Progenitor cell of endocrine pancreas (in vitro differentiated cells): ENCODE data around the gene ZBTB8A. TPM values are rescaled to one million over a fixed set of nuclear protein-coding genes. Genes with fewer than 3 reads are reported as not detected.
"Not testable (repeated sequence)": the region's sequence is repeated elsewhere in the genome, so short reads cannot be mapped to it uniquely, and the experiment has no call there.

Experiments
- DNase-seq: peaks from one replicate; pipeline ENCODE4 v3.0.0; 2021; ENCODE audit warnings: low spot score; ENCODE audit not compliant: unreplicated experiment
- H3K27ac Mint-ChIP-seq: 2 replicates; pipeline ENCODE4 v1.8.0; 2021; ENCODE audit warnings: mild to moderate bottlenecking, moderate library complexity, mixed read lengths
- H3K27me3 Mint-ChIP-seq: 2 replicates; pipeline ENCODE4 v1.8.0; 2021; ENCODE audit warnings: mixed read lengths
- H3K36me3 Mint-ChIP-seq: 2 replicates; pipeline ENCODE4 v1.8.0; 2022; ENCODE audit warnings: mixed read lengths; ENCODE audit not compliant: insufficient read depth
- H3K4me1 Mint-ChIP-seq: 2 replicates; pipeline ENCODE4 v1.8.0; 2021; ENCODE audit warnings: low read depth, mixed read lengths
- H3K4me3 Mint-ChIP-seq: 2 replicates; pipeline ENCODE4 v1.8.0; 2021; ENCODE audit warnings: low read depth, mild to moderate bottlenecking, moderate library complexity, mixed read lengths
- H3K9me3 Mint-ChIP-seq: 2 replicates; pipeline ENCODE4 v1.8.0; 2021; ENCODE audit warnings: low read depth, mixed read lengths
- total RNA-seq: library from RNA; stranded (reverse); gene quantifications from 2 replicates; pipeline ENCODE4 v1.2.1, GENCODE V29; 2021
- TF ChIP-seq, protein P1 (sequence below): fragments of 200-600 bp; sonication (generic); IDR thresholded peaks from one replicate; pipeline ENCODE4 v1.5.0; 2021; ENCODE audit warnings: antibody characterized with exemption, mild to moderate bottlenecking; ENCODE audit not compliant: unreplicated experiment

Gene ZBTB8A
- total RNA-seq, 1 donor from 2014 or later = 10.8 TPM

GRCh38 chr1:32622806-32623681 lies 83.8 kb downstream of the ZBTB8A start:
- TF ChIP-seq, protein P1, sequence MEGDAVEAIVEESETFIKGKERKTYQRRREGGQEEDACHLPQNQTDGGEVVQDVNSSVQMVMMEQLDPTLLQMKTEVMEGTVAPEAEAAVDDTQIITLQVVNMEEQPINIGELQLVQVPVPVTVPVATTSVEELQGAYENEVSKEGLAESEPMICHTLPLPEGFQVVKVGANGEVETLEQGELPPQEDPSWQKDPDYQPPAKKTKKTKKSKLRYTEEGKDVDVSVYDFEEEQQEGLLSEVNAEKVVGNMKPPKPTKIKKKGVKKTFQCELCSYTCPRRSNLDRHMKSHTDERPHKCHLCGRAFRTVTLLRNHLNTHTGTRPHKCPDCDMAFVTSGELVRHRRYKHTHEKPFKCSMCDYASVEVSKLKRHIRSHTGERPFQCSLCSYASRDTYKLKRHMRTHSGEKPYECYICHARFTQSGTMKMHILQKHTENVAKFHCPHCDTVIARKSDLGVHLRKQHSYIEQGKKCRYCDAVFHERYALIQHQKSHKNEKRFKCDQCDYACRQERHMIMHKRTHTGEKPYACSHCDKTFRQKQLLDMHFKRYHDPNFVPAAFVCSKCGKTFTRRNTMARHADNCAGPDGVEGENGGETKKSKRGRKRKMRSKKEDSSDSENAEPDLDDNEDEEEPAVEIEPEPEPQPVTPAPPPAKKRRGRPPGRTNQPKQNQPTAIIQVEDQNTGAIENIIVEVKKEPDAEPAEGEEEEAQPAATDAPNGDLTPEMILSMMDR = no peak
- Mint-ChIP-seq H3K4me3 (no peak overlapping the region), H3K4me1 (no peaks in the 10 kb centered on the region), H3K36me3 (peaks cover 10% of the 10 kb centered on the region), H3K27ac (peak overlapping the region; percentile 3), H3K9me3 (no peaks in the 10 kb centered on the region), H3K27me3 (no peaks in the 10 kb centered on the region)
- DNase-seq = no peak

GRCh38 chr1:32623775-32624174 lies 84.5 kb downstream of the ZBTB8A start:
- H3K27ac Mint-ChIP-seq = peak overlapping the region; percentile 34

GRCh38 chr1:32626176-32626575 lies 86.9 kb downstream of the ZBTB8A start:
- Mint-ChIP-seq H3K4me1 (no peaks in the 10 kb centered on the region), H3K9me3 (no peaks in the 10 kb centered on the region), H3K4me3 (no peak overlapping the region), H3K36me3 (peaks cover 8% of the 10 kb centered on the region), H3K27me3 (no peaks in the 10 kb centered on the region), H3K27ac (no peak overlapping the region)
- TF ChIP-seq, protein P1 = no peak
- no peak for DNase-seq

More at GRCh38 chr1:32623775-32624174, 84.5 kb downstream of the ZBTB8A start:
- Mint-ChIP-seq H3K36me3 (peaks cover 10% of the 10 kb centered on the region), H3K27me3 (no peaks in the 10 kb centered on the region), H3K4me3 (no peak overlapping the region), H3K4me1 (no peaks in the 10 kb centered on the region), H3K9me3 (no peaks in the 10 kb centered on the region)
- DNase-seq = no peak
- TF ChIP-seq, protein P1 = no peak

- no peaks in the 10 kb centered on the region for H3K9me3 Mint-ChIP-seq
- DNase-seq = no peak
- H3K4me3 Mint-ChIP-seq = no peak overlapping the region
- H3K4me1 Mint-ChIP-seq = no peaks in the 10 kb centered on the region
- TF ChIP-seq, protein P1 = no peak
- H3K36me3 Mint-ChIP-seq = peaks cover 5% of the 10 kb centered on the region
- no peak overlapping the region for H3K27ac Mint-ChIP-seq
- H3K27me3 Mint-ChIP-seq = no peaks in the 10 kb centered on the region
Measured at GRCh38 chr1:32627596-32628162, 88.5 kb downstream of the ZBTB8A start.

DNA sequence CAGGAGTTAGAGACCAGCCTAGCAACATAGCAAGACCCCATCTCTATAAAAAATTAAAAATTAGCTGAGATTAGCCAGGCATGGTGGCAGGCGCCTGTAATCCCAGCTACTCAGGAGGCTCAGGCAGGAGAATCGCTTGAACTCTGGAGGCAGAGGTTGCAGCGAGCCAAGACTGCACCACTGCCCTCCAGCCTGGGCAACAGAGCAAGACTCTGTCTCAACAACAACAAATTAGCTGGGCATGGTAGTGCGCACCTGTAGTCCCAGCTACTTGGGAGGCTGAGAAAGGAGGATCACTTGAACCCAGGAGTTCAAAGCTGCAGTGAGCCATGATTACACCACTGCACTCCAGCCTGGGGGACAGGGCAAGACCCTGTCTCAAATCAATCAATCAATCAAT lies 90.9 kb downstream of the ZBTB8A start:
- not testable (repeated sequence) for H3K9me3 Mint-ChIP-seq, H3K27ac Mint-ChIP-seq, H3K4me3 Mint-ChIP-seq, DNase-seq, H3K27me3 Mint-ChIP-seq, H3K36me3 Mint-ChIP-seq, H3K4me1 Mint-ChIP-seq
